SK-N-SH treated with all-trans-retinoic acid at 6 μM for 48 hours (cell line): Measurements from ENCODE around the gene MAST3.

Experiments
- ARNTL ChIP-seq: fragments of 450-650 bp; formaldehyde crosslinking; IDR thresholded peaks from 2 replicates; pipeline ENCODE4 v1.5.0; 2020; ENCODE audit warnings: low read depth, mild to moderate bottlenecking, moderate library complexity, borderline replicate concordance
- BACH2 ChIP-seq: fragments of 250-450 bp; sonication (Bioruptor Pico); IDR thresholded peaks from 2 replicates; pipeline ENCODE4 v1.9.0; 2021; ENCODE audit warnings: mild to moderate bottlenecking, borderline replicate concordance
- CREB5 ChIP-seq: fragments of 250-450 bp; sonication (Bioruptor Pico); IDR thresholded peaks from 2 replicates; pipeline ENCODE4 v1.5.1; 2020; ENCODE audit warnings: low read depth, mild to moderate bottlenecking, moderate library complexity
- ISL1 ChIP-seq: fragments of 250-450 bp; sonication (Bioruptor Pico); IDR thresholded peaks from 2 replicates; pipeline ENCODE4 v2.1.2; 2022; ENCODE audit warnings: mild to moderate bottlenecking, moderate library complexity
- PATZ1 ChIP-seq: fragments of 250-450 bp; sonication (Bioruptor Pico); IDR thresholded peaks from 2 replicates; pipeline ENCODE4 v1.8.0; 2020; ENCODE audit warnings: mild to moderate bottlenecking, moderate library complexity, borderline replicate concordance
- PPARA ChIP-seq: fragments of 250-450 bp; sonication (Bioruptor Pico); IDR thresholded peaks from 2 replicates; pipeline ENCODE4 v1.5.0; 2020; ENCODE audit warnings: mild to moderate bottlenecking, borderline replicate concordance
- RARB ChIP-seq: fragments of 250-450 bp; sonication (Bioruptor Pico); IDR thresholded peaks from 2 replicates; pipeline ENCODE4 v1.8.0; 2021; ENCODE audit warnings: mild to moderate bottlenecking, moderate library complexity
- TOX ChIP-seq: fragments of 250-450 bp; sonication (Bioruptor Pico); IDR thresholded peaks from 2 replicates; pipeline ENCODE4 v1.8.0; 2021; ENCODE audit warnings: mild to moderate bottlenecking, moderate library complexity, borderline replicate concordance
- ZC3H10 ChIP-seq: fragments of 250-450 bp; sonication (Bioruptor Pico); IDR thresholded peaks from 2 replicates; pipeline ENCODE4 v1.5.1; 2021; ENCODE audit warnings: mild to moderate bottlenecking, moderate library complexity
- ZFP3 ChIP-seq: fragments of 250-450 bp; sonication (Bioruptor Pico); IDR thresholded peaks from 2 replicates; pipeline ENCODE4 v1.5.0; 2020; ENCODE audit warnings: mild to moderate bottlenecking, moderate library complexity
- ZFP30 ChIP-seq: fragments of 450-650 bp; formaldehyde crosslinking; IDR thresholded peaks from 2 replicates; pipeline ENCODE4 v1.5.0; 2022; ENCODE audit warnings: mild to moderate bottlenecking, moderate library complexity
- ZNF565 ChIP-seq: fragments of 450-650 bp; formaldehyde crosslinking; conservative IDR thresholded peaks from 2 replicates; pipeline ENCODE4 v1.5.0; 2020; ENCODE audit warnings: low read depth, mild to moderate bottlenecking, moderate library complexity

- TF ChIP-seq RARB (CRISPR knock-in tag) (no peak), PATZ1 (no peak), PPARA (CRISPR knock-in tag) (no peak), ISL1 (CRISPR knock-in tag) (no peak), ZFP30 (CRISPR knock-in tag) (no peak), BACH2 (no peak), TOX (CRISPR knock-in tag) (no peak), ZC3H10 (CRISPR knock-in tag) (no peak), ARNTL (CRISPR knock-in tag) (no peak), ZFP3 (CRISPR knock-in tag) (no peak), ZNF565 (CRISPR knock-in tag) (no peak), CREB5 (CRISPR knock-in tag) (no peak)
Observed at GRCh38 chr19:18101268-18101667, 3.7 kb downstream of the MAST3 start.
